Stimulated activated CD8-positive, alpha-beta memory T cell treated with anti-CD3 and anti-CD28 coated beads, Interleukin-2, amount 100 ng/mL, for 48 hours (primary cell): ENCODE data around the gene ARFGEF3.

ENCODE experiments used
- DNase-seq, 2 donors: peaks; one replicate each; pipeline ENCODE4 v3.0.0-alpha.2; 2020; ENCODE audit warnings: low read depth in 2 of 2

Gene ARFGEF3

GRCh38 chr6:138240476-138241245, 78.9 kb downstream of the ARFGEF3 start:
- no peak for DNase-seq

- no peak for DNase-seq
Measured at GRCh38 chr6:138241381-138241780, 79.6 kb downstream of the ARFGEF3 start.

GRCh38 chr6:138241934-138242333, 80.2 kb downstream of the ARFGEF3 start:
- DNase-seq, result no peak

- DNase-seq, result no peak
Measured at GRCh38 chr6:138242987-138243592, 81.4 kb downstream of the ARFGEF3 start.

GRCh38 chr6:138245751-138246150, 84.0 kb downstream of the ARFGEF3 start:
- DNase-seq, result no peak

GRCh38 chr6:138246650-138247440, 85.1 kb downstream of the ARFGEF3 start:
- no peak for DNase-seq

- DNase-seq, result no peak
Measured at GRCh38 chr6:138248011-138248410, 86.3 kb downstream of the ARFGEF3 start.

- no peak for DNase-seq
Measured at GRCh38 chr6:138248878-138249277, 87.1 kb downstream of the ARFGEF3 start.

- no peak for DNase-seq
Measured at GRCh38 chr6:138250053-138250452, 88.3 kb downstream of the ARFGEF3 start.

- no peak for DNase-seq
Measured at GRCh38 chr6:138250513-138251247, 88.9 kb downstream of the ARFGEF3 start.

- no peak for DNase-seq
Measured at GRCh38 chr6:138253731-138254130, 92.0 kb downstream of the ARFGEF3 start.

GRCh38 chr6:138255443-138255842, 93.7 kb downstream of the ARFGEF3 start:
- no peak for DNase-seq

GRCh38 chr6:138257638-138258040, 95.9 kb downstream of the ARFGEF3 start:
- DNase-seq, result no peak

- no peak for DNase-seq
Measured at GRCh38 chr6:138258197-138258596, 96.5 kb downstream of the ARFGEF3 start.

GRCh38 chr6:138258991-138259390, 97.3 kb downstream of the ARFGEF3 start:
- DNase-seq, result no peak

- no peak for DNase-seq
Measured at GRCh38 chr6:138261116-138261780, 99.5 kb downstream of the ARFGEF3 start.

- no peak for DNase-seq
Measured at GRCh38 chr6:138263963-138264362, 102.2 kb downstream of the ARFGEF3 start.

- DNase-seq, result no peak
Measured at GRCh38 chr6:138264372-138264880, 102.7 kb downstream of the ARFGEF3 start.

- DNase-seq, result no peak
Measured at GRCh38 chr6:138266095-138266494, 104.4 kb downstream of the ARFGEF3 start.

- no peak for DNase-seq
Measured at GRCh38 chr6:138267971-138268895, 106.5 kb downstream of the ARFGEF3 start.
